Transverse colon (tissue), 3 donors: ENCODE data around the gene LTB4R.
"Not testable (repeated sequence)": the region's sequence is repeated elsewhere in the genome, so short reads cannot be mapped to it uniquely, and the experiment has no call there.

Source experiments
- CTCF ChIP-seq, 5 experiments: fragments of 200-600 bp in 3 of 5; fragments of 450-650 bp in 2 of 5; sonication (generic) in 3 of 5; IDR thresholded peaks; 1 replicate in 2 of 5; 2 replicates in 3 of 5; pipeline ENCODE4 v1.5.1; 2016 to 2017; ENCODE audit warnings: antibody characterized with exemption in 5 of 5, inconsistent platforms in 3 of 5, mild to moderate bottlenecking in 2 of 5, moderate library complexity in 1 of 5
- EP300 ChIP-seq: sonication (generic); formaldehyde crosslinking; IDR thresholded peaks from one replicate; pipeline ENCODE4 v1.6.1; 2017; ENCODE audit warnings: antibody characterized with exemption, low read depth
- POLR2A ChIP-seq: fragments of 450-650 bp; IDR thresholded peaks from one replicate; pipeline ENCODE4 v1.6.1; 2016; ENCODE audit warnings: antibody characterized with exemption, mild to moderate bottlenecking, moderate library complexity

GRCh38 chr14:24354482-24354825 lies 43.2 kb downstream of the LTB4R start:
- TF ChIP-seq CTCF (IDR thresholded peaks at IDR 0.05); POLR2A; EP300: not testable (repeated sequence)
